Astrocyte (in vitro differentiated cells and primary cell): ENCODE results near the gene MATN1. TPM values are rescaled to one million over a fixed set of nuclear protein-coding genes. Genes with fewer than 3 reads are reported as not detected.

Source experiments
- DNase-seq: peaks from one replicate; pipeline ENCODE4 v3.0.0-alpha.2; 2010; ENCODE audit warnings: low read depth
- FAIRE-seq: peaks from 2 replicates; lab custom pipeline; 2011; peaks lifted over from hg19 to GRCh38; lab: Jason Lieb, UNC
- H2AFZ ChIP-seq: 2 replicates; pipeline ENCODE4 v1.6.0; 2012; ENCODE audit warnings: low read depth, low read length, inconsistent platforms
- H3K27ac ChIP-seq: 2 replicates; pipeline ENCODE4 v1.5.1; 2011; ENCODE audit warnings: low read depth, low read length, inconsistent platforms
- H3K27me3 ChIP-seq: 2 replicates; pipeline ENCODE4 v1.6.0; 2011; ENCODE audit warnings: low read length, inconsistent platforms; ENCODE audit not compliant: insufficient read depth
- H3K36me3 ChIP-seq: 2 replicates; pipeline ENCODE4 v1.5.1; 2011; ENCODE audit warnings: low read length, inconsistent platforms; ENCODE audit not compliant: insufficient read depth
- H3K4me1 ChIP-seq: 2 replicates; pipeline ENCODE4 v1.5.1; 2011; ENCODE audit warnings: low read length, inconsistent platforms; ENCODE audit not compliant: insufficient read depth
- H3K4me2 ChIP-seq: 2 replicates; pipeline ENCODE4 v1.6.0; 2012; ENCODE audit warnings: low read length, inconsistent platforms
- H3K4me3 ChIP-seq: 2 replicates; pipeline ENCODE4 v1.5.1; 2011; ENCODE audit warnings: low read depth, mild to moderate bottlenecking, low read length, inconsistent platforms; ENCODE audit not compliant: insufficient read depth
- H3K79me2 ChIP-seq: 2 replicates; pipeline ENCODE4 v1.6.0; 2012; ENCODE audit warnings: mild to moderate bottlenecking, low read length, inconsistent platforms; ENCODE audit not compliant: insufficient read depth
- H3K9ac ChIP-seq: 2 replicates; pipeline ENCODE4 v1.6.0; 2012; ENCODE audit warnings: mild to moderate bottlenecking, low read length, inconsistent platforms
- H3K9me3 ChIP-seq: 2 replicates; pipeline ENCODE4 v1.5.1; 2012; ENCODE audit warnings: low read depth, mild to moderate bottlenecking, low read length, inconsistent platforms; ENCODE audit not compliant: insufficient read depth
- H4K20me1 ChIP-seq: 2 replicates; pipeline ENCODE4 v1.6.0; 2012; ENCODE audit warnings: low read length, inconsistent platforms; ENCODE audit not compliant: insufficient read depth
- H3K27ac Mint-ChIP-seq: one replicate; pipeline ENCODE4 v1.8.0; 2021; ENCODE audit warnings: mild to moderate bottlenecking, mixed read lengths; ENCODE audit not compliant: unreplicated experiment
- H3K27me3 Mint-ChIP-seq: one replicate; pipeline ENCODE4 v1.8.0; 2021; ENCODE audit warnings: low read depth, mixed read lengths; ENCODE audit not compliant: unreplicated experiment
- H3K36me3 Mint-ChIP-seq: one replicate; pipeline ENCODE4 v1.8.0; 2021; ENCODE audit warnings: low read depth, mixed read lengths; ENCODE audit not compliant: unreplicated experiment
- H3K4me1 Mint-ChIP-seq: one replicate; pipeline ENCODE4 v1.8.0; 2021; ENCODE audit warnings: low read depth, mixed read lengths; ENCODE audit not compliant: unreplicated experiment
- H3K4me3 Mint-ChIP-seq: one replicate; pipeline ENCODE4 v1.8.0; 2021; ENCODE audit warnings: mild to moderate bottlenecking, moderate library complexity, mixed read lengths; ENCODE audit not compliant: unreplicated experiment
- H3K9me3 Mint-ChIP-seq: one replicate; pipeline ENCODE4 v1.8.0; 2021; ENCODE audit warnings: mild to moderate bottlenecking, mixed read lengths; ENCODE audit not compliant: unreplicated experiment
- EZH2 ChIP-seq: IDR thresholded peaks from 2 replicates; pipeline ENCODE4 v1.6.1; 2012; ENCODE audit warnings: mild to moderate bottlenecking, low read length, inconsistent platforms; ENCODE audit not compliant: insufficient read depth
- total RNA-seq: library from RNA; stranded (reverse); gene quantifications from 2 replicates; pipeline ENCODE4 v1.2.1, GENCODE V29; 2021
- TF ChIP-seq, protein P1 (sequence below): IDR thresholded peaks from 2 replicates; pipeline ENCODE4 v1.5.1; 2011; ENCODE audit warnings: low read depth, mild to moderate bottlenecking, inconsistent platforms, low read length, moderate library complexity; ENCODE audit not compliant: insufficient read depth

The MATN1 gene
- total RNA-seq, 1 donor from 2014 or later: 0.32 TPM

DNA sequence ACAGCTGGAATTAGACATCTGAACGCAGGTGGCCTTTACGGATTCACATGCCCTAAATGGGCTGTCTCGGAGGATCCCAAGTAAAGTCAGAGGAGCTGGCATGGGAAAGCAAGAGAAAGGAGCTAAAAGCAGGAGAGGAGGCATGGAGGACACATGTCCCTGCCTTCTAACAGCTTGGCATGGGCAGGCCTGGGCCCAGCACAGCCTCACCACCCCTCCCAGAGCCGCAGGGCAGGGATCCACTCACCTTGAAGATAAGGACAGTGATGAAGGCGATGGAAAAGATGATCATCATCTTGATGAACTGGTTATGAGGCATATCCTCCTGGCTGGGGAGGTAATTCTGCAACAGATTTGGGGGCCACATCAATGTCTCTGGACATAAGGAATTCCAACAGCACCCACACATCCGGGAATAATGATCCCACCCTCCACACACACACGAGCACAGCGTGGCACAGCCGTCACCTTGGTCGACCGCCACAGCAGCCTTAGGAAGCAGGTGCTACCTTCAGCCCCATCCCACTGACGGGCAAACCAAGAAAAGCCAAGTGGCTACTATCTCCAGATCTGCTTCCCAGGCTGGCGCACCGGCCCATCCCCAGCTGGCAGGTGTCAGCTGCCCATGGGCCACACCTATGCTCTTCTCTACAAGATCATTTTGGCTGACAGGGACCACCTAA, 14.1 kb upstream of the MATN1 start:
- H3K9me3 ChIP-seq: no peaks in the 10 kb centered on the region
- Mint-ChIP-seq H3K36me3 (peaks cover 2% of the 10 kb centered on the region), H3K9me3 (peaks cover 10% of the 10 kb centered on the region), H3K4me3 (no peak overlapping the region), H3K27ac (no peak overlapping the region), H3K27me3 (peaks cover 22% of the 10 kb centered on the region), H3K4me1 (peaks cover 16% of the 10 kb centered on the region)
- H3K36me3 ChIP-seq: no peaks in the 10 kb centered on the region
- TF ChIP-seq EZH2: no peak
- TF ChIP-seq, protein P1, sequence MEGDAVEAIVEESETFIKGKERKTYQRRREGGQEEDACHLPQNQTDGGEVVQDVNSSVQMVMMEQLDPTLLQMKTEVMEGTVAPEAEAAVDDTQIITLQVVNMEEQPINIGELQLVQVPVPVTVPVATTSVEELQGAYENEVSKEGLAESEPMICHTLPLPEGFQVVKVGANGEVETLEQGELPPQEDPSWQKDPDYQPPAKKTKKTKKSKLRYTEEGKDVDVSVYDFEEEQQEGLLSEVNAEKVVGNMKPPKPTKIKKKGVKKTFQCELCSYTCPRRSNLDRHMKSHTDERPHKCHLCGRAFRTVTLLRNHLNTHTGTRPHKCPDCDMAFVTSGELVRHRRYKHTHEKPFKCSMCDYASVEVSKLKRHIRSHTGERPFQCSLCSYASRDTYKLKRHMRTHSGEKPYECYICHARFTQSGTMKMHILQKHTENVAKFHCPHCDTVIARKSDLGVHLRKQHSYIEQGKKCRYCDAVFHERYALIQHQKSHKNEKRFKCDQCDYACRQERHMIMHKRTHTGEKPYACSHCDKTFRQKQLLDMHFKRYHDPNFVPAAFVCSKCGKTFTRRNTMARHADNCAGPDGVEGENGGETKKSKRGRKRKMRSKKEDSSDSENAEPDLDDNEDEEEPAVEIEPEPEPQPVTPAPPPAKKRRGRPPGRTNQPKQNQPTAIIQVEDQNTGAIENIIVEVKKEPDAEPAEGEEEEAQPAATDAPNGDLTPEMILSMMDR: no peak
- no peaks in the 10 kb centered on the region for H3K79me2 ChIP-seq
- H3K4me2 ChIP-seq: no peak overlapping the region
- no peak for DNase-seq
- H4K20me1 ChIP-seq: no peaks in the 10 kb centered on the region
- H3K27ac ChIP-seq: no peak overlapping the region
- H2AFZ ChIP-seq: no peak overlapping the region
- FAIRE-seq: no peak
- no peak overlapping the region for H3K9ac ChIP-seq
- H3K4me3 ChIP-seq: no peak overlapping the region
- peaks cover 9% of the 10 kb centered on the region for H3K27me3 ChIP-seq
- peaks cover 9% of the 10 kb centered on the region for H3K4me1 ChIP-seq

DNA sequence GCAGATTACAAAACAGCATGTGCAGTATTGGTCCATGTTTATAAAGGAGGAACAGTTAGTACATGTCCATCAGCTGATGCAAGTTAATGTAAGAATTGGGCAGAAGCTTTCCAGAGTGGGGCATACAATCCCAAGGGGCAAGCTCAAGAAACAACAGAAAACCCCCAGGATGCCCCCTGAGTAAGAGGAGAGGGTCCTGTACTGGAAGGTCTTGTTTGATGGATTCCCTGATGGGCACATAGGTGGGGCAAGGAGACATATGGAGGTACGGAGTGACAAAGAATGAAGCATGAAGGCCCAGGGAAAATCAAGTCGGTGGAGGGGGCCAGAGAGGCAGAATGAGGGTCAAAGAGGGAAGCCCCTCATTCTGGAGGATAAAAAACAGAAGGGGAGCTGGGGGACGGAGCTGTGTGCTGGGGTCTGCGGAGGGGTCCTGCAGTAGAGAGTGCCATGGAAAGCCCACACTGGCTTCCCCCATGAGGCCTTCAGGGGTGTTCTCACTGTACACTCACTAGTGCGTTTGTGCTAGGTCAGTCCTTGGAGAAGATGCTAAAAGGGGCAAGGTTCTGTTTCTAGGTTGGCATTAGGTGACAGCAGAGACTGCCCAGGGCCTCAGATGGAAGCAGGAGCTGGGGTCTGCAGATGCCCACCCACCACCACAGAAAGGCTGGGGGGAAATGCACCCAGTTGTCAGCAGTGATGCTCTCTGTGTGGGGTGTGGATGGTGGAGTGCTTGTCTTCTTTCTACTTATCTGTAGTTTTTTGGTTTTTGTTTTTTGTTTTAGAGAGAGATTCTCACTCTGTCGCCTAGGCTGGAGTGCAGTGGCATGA, 12.5 kb upstream of the MATN1 start:
- Histone ChIP-seq H3K27ac (no peak overlapping the region), H2AFZ (no peak overlapping the region), H3K9ac (no peak overlapping the region), H3K79me2 (no peaks in the 10 kb centered on the region), H3K27me3 (peaks cover 9% of the 10 kb centered on the region), H3K4me3 (no peak overlapping the region), H4K20me1 (no peaks in the 10 kb centered on the region), H3K36me3 (no peaks in the 10 kb centered on the region), H3K4me1 (peaks cover 3% of the 10 kb centered on the region), H3K4me2 (no peak overlapping the region), H3K9me3 (no peaks in the 10 kb centered on the region)
- Mint-ChIP-seq H3K4me3 (no peak overlapping the region), H3K4me1 (peaks cover 12% of the 10 kb centered on the region), H3K36me3 (peaks cover 2% of the 10 kb centered on the region), H3K27me3 (peaks cover 19% of the 10 kb centered on the region), H3K9me3 (peaks cover 10% of the 10 kb centered on the region), H3K27ac (no peak overlapping the region)
- no peak for TF ChIP-seq EZH2
- TF ChIP-seq, protein P1: no peak
- FAIRE-seq (no peak), DNase-seq (no peak)
